ENCODE measurements around the gene CAMTA1. TPM values are rescaled to one million over a fixed set of nuclear protein-coding genes. Genes with fewer than 3 reads are reported as not detected.

Gene CAMTA1
- total RNA-seq, 1 donor from 2014 or later = 77.6 TPM

DNA sequence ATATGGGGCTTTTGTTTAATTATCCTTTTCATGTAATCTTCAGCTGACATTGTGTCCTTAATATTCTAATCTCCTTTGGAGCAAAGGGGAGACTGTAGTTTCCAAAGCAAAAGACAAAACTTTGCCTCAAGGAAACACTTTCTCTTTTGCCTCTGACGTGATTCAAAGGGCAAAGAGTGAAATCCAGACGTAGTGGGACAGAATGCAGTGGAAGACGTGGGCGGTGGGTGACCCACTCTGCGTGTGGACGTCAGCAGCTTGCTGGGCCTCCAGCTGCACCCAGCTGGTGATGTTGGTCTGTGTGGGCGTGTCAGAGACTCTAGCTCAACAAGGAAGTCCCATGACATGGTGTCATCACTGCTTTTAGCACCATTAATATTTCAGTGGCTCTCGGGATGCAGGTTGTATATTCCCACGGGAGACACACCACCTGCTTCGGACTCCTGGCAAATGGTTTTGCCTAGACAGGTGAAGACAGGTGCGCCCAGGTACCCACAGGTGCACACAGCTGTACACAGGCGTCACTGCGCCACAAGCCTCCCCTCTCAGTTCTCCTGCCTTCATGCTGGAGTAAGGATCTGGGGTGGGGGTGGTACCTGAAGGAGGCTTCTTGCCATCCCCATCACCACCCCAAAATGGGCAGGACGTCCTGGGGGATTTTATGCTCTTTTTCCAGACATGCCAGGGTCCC is 693.7 kb downstream of the CAMTA1 start:
- no peak overlapping the region for H3K4me3 Mint-ChIP-seq (ENCODE audit: unreplicated experiment)
- Histone ChIP-seq H4K20me1 (ENCODE audit: insufficient read depth, low read length) (no peaks in the 10 kb centered on the region), H3K79me2 (ENCODE audit: insufficient read depth, low read length) (no peaks in the 10 kb centered on the region), H3K9ac (ENCODE audit: low read length) (peak overlapping the region; percentile 55), H3K4me2 (ENCODE audit: low read length) (peak overlapping the region; percentile 36), H3K27ac (ENCODE audit: low read depth, low read length) (peak overlapping the region; percentile 36), H3K9me3 (ENCODE audit: insufficient read depth, low read depth, low read length) (no peaks in the 10 kb centered on the region), H3K4me3 (ENCODE audit: insufficient read depth, low read depth, low read length) (no peak overlapping the region), H3K27me3 (ENCODE audit: insufficient read depth, low read length) (no peaks in the 10 kb centered on the region), H3K36me3 (ENCODE audit: insufficient read depth, low read length) (no peaks in the 10 kb centered on the region), H2AFZ (ENCODE audit: low read depth, low read length) (no peak overlapping the region), H3K4me1 (ENCODE audit: insufficient read depth, low read length) (peaks cover 9% of the 10 kb centered on the region)
- TF ChIP-seq EZH2 (IDR thresholded peaks at IDR 0.05; ENCODE audit: insufficient read depth, low read length) = no peak
- TF ChIP-seq, protein P1, sequence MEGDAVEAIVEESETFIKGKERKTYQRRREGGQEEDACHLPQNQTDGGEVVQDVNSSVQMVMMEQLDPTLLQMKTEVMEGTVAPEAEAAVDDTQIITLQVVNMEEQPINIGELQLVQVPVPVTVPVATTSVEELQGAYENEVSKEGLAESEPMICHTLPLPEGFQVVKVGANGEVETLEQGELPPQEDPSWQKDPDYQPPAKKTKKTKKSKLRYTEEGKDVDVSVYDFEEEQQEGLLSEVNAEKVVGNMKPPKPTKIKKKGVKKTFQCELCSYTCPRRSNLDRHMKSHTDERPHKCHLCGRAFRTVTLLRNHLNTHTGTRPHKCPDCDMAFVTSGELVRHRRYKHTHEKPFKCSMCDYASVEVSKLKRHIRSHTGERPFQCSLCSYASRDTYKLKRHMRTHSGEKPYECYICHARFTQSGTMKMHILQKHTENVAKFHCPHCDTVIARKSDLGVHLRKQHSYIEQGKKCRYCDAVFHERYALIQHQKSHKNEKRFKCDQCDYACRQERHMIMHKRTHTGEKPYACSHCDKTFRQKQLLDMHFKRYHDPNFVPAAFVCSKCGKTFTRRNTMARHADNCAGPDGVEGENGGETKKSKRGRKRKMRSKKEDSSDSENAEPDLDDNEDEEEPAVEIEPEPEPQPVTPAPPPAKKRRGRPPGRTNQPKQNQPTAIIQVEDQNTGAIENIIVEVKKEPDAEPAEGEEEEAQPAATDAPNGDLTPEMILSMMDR (IDR thresholded peaks at IDR 0.05; ENCODE audit: insufficient read depth, low read depth, low read length) = no peak
- H3K36me3 Mint-ChIP-seq (ENCODE audit: low read depth, unreplicated experiment) = no peaks in the 10 kb centered on the region
- DNase-seq (ENCODE audit: low read depth) = peak; percentile 96
- H3K27me3 Mint-ChIP-seq (ENCODE audit: low read depth, unreplicated experiment) = peaks cover 12% of the 10 kb centered on the region
- H3K9me3 Mint-ChIP-seq (ENCODE audit: unreplicated experiment) = no peaks in the 10 kb centered on the region
- peaks cover 5% of the 10 kb centered on the region for H3K4me1 Mint-ChIP-seq (ENCODE audit: low read depth, unreplicated experiment)
- no peak overlapping the region for H3K27ac Mint-ChIP-seq (ENCODE audit: unreplicated experiment)
- no peak for FAIRE-seq

DNA sequence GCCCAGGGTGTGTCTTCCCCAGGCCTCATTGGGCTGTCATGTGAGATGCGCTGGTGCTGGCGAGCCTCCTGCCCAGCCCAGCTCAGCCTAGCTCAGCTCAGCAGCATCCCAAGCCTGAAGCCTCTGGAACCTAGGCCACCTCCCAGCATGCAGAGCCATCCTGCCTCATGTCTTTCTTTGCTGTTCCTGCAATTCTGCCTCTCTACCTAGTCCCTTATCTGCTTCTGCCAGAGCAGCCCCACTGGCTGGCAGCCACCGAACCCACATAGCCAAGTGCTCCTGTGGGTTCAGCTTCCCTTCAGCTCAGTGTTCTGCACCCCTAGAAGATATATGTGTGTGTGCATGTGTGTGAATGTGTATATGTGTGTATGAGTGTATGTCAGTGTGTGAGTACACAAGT is 694.3 kb downstream of the CAMTA1 start:
- Histone ChIP-seq H3K4me3 (ENCODE audit: insufficient read depth, low read depth, low read length) (no peak overlapping the region), H3K9me3 (ENCODE audit: insufficient read depth, low read depth, low read length) (no peaks in the 10 kb centered on the region), H4K20me1 (ENCODE audit: insufficient read depth, low read length) (no peaks in the 10 kb centered on the region), H3K79me2 (ENCODE audit: insufficient read depth, low read length) (no peaks in the 10 kb centered on the region), H3K27ac (ENCODE audit: low read depth, low read length) (peak overlapping the region; percentile 32), H3K9ac (ENCODE audit: low read length) (peak overlapping the region; percentile 38), H3K4me1 (ENCODE audit: insufficient read depth, low read length) (peaks cover 9% of the 10 kb centered on the region), H3K36me3 (ENCODE audit: insufficient read depth, low read length) (no peaks in the 10 kb centered on the region), H3K27me3 (ENCODE audit: insufficient read depth, low read length) (no peaks in the 10 kb centered on the region), H2AFZ (ENCODE audit: low read depth, low read length) (no peak overlapping the region), H3K4me2 (ENCODE audit: low read length) (no peak overlapping the region)
- Mint-ChIP-seq H3K4me3 (ENCODE audit: unreplicated experiment) (no peak overlapping the region), H3K4me1 (ENCODE audit: low read depth, unreplicated experiment) (peaks cover 5% of the 10 kb centered on the region), H3K36me3 (ENCODE audit: low read depth, unreplicated experiment) (no peaks in the 10 kb centered on the region), H3K27me3 (ENCODE audit: low read depth, unreplicated experiment) (peaks cover 12% of the 10 kb centered on the region), H3K9me3 (ENCODE audit: unreplicated experiment) (no peaks in the 10 kb centered on the region), H3K27ac (ENCODE audit: unreplicated experiment) (no peak overlapping the region)
- TF ChIP-seq, protein P1 (IDR thresholded peaks at IDR 0.05; ENCODE audit: insufficient read depth, low read depth, low read length) = no peak
- TF ChIP-seq EZH2 (IDR thresholded peaks at IDR 0.05; ENCODE audit: insufficient read depth, low read length) = no peak
- DNase-seq (ENCODE audit: low read depth) = no peak
- no peak for FAIRE-seq

GRCh38 chr1:7481194-7481593 is 695.9 kb downstream of the CAMTA1 start:
- H3K4me2 ChIP-seq (ENCODE audit: low read length) = no peak overlapping the region
- Mint-ChIP-seq H3K36me3 (ENCODE audit: low read depth, unreplicated experiment) (no peaks in the 10 kb centered on the region), H3K4me3 (ENCODE audit: unreplicated experiment) (no peak overlapping the region), H3K4me1 (ENCODE audit: low read depth, unreplicated experiment) (peaks cover 5% of the 10 kb centered on the region), H3K27ac (ENCODE audit: unreplicated experiment) (no peak overlapping the region), H3K27me3 (ENCODE audit: low read depth, unreplicated experiment) (peaks cover 18% of the 10 kb centered on the region), H3K9me3 (ENCODE audit: unreplicated experiment) (no peaks in the 10 kb centered on the region)
- H3K27ac ChIP-seq (ENCODE audit: low read depth, low read length) = no peak overlapping the region
- H3K9me3 ChIP-seq (ENCODE audit: insufficient read depth, low read depth, low read length) = no peaks in the 10 kb centered on the region
- no peak for FAIRE-seq
- no peaks in the 10 kb centered on the region for H3K79me2 ChIP-seq (ENCODE audit: insufficient read depth, low read length)
- H4K20me1 ChIP-seq (ENCODE audit: insufficient read depth, low read length) = no peaks in the 10 kb centered on the region
- H3K36me3 ChIP-seq (ENCODE audit: insufficient read depth, low read length) = no peaks in the 10 kb centered on the region
- no peak for TF ChIP-seq EZH2 (IDR thresholded peaks at IDR 0.05; ENCODE audit: insufficient read depth, low read length)
- TF ChIP-seq, protein P1 (IDR thresholded peaks at IDR 0.05; ENCODE audit: insufficient read depth, low read depth, low read length) = no peak
- no peak overlapping the region for H3K9ac ChIP-seq (ENCODE audit: low read length)
- no peaks in the 10 kb centered on the region for H3K27me3 ChIP-seq (ENCODE audit: insufficient read depth, low read length)
- no peak for DNase-seq (ENCODE audit: low read depth)
- H3K4me3 ChIP-seq (ENCODE audit: insufficient read depth, low read depth, low read length) = no peak overlapping the region
- H2AFZ ChIP-seq (ENCODE audit: low read depth, low read length) = no peak overlapping the region
- H3K4me1 ChIP-seq (ENCODE audit: insufficient read depth, low read length) = peaks cover 11% of the 10 kb centered on the region

All from astrocyte (in vitro differentiated cells and primary cell).